H9 (cell line): ENCODE measurements around the gene ZNF236. TPM values are rescaled to one million over a fixed set of nuclear protein-coding genes. Genes with fewer than 3 reads are reported as not detected.

Source experiments
- DNase-seq: peaks from one replicate; pipeline ENCODE4 v3.0.0-alpha.2; 2017
- H2AFZ ChIP-seq: one replicate; pipeline ENCODE4 v1.6.1; 2013; ENCODE audit warnings: mild to moderate bottlenecking, low read length, control low read depth, moderate library complexity
- H2AK5ac ChIP-seq: 2 replicates; pipeline ENCODE4 v1.6.1; 2013; ENCODE audit warnings: low read length, control low read depth, mixed read lengths; ENCODE audit not compliant: insufficient read length
- H2BK120ac ChIP-seq: one replicate; pipeline ENCODE4 v1.6.1; 2013; ENCODE audit warnings: low read depth, mild to moderate bottlenecking, low read length, control low read depth, inconsistent platforms; ENCODE audit not compliant: poor library complexity, severe bottlenecking
- H2BK12ac ChIP-seq: 2 replicates; pipeline ENCODE4 v1.6.1; 2013; ENCODE audit warnings: low read length, control low read depth, mixed read lengths, low read depth; ENCODE audit not compliant: insufficient read length
- H2BK15ac ChIP-seq: 2 replicates; pipeline ENCODE4 v1.6.1; 2013; ENCODE audit warnings: low read depth, low read length, control low read depth
- H2BK20ac ChIP-seq: one replicate; pipeline ENCODE4 v1.6.1; 2013; ENCODE audit warnings: low read depth, mild to moderate bottlenecking, low read length, control low read depth, inconsistent platforms; ENCODE audit not compliant: poor library complexity, severe bottlenecking
- H2BK5ac ChIP-seq: 2 replicates; pipeline ENCODE4 v1.6.1; 2013; ENCODE audit warnings: low read length, control low read depth, mixed read lengths; ENCODE audit not compliant: insufficient read length
- H3K14ac ChIP-seq: 2 replicates; pipeline ENCODE4 v1.6.1; 2013; ENCODE audit warnings: low read length, control low read depth; ENCODE audit not compliant: insufficient read depth
- H3K18ac ChIP-seq: 2 replicates; pipeline ENCODE4 v1.6.1; 2013; ENCODE audit warnings: low read depth, mild to moderate bottlenecking, mixed read lengths, low read length, control low read depth; ENCODE audit not compliant: insufficient read length
- H3K23ac ChIP-seq: 2 replicates; pipeline ENCODE4 v1.6.1; 2013; ENCODE audit warnings: low read length, control low read depth, mixed read lengths, low read depth; ENCODE audit not compliant: insufficient read length
- H3K23me2 ChIP-seq: 2 replicates; pipeline ENCODE4 v1.6.1; 2013; ENCODE audit warnings: low read depth, mild to moderate bottlenecking, mixed read lengths, low read length, control low read depth; ENCODE audit not compliant: insufficient read length, poor library complexity, severe bottlenecking
- H3K27ac ChIP-seq: 2 replicates; pipeline ENCODE4 v1.5.1; 2013; ENCODE audit warnings: low read length, control low read depth, mixed read lengths, low read depth; ENCODE audit not compliant: insufficient read length
- H3K27me3 ChIP-seq: 2 replicates; pipeline ENCODE4 v1.6.1; 2013; ENCODE audit warnings: low read length, control low read depth, inconsistent platforms; ENCODE audit not compliant: insufficient read depth
- H3K4ac ChIP-seq: 2 replicates; pipeline ENCODE4 v1.6.1; 2013; ENCODE audit warnings: low read depth, mild to moderate bottlenecking, control low read depth, inconsistent platforms, low read length, moderate library complexity
- H3K4me1 ChIP-seq: 2 replicates; pipeline ENCODE4 v1.6.1; 2013; ENCODE audit warnings: low read length, control low read depth, inconsistent platforms; ENCODE audit not compliant: insufficient read depth
- H3K4me2 ChIP-seq: 2 replicates; pipeline ENCODE4 v1.6.1; 2013; ENCODE audit warnings: low read length, control low read depth, mixed read lengths; ENCODE audit not compliant: insufficient read length, insufficient read depth
- H3K56ac ChIP-seq: 2 replicates; pipeline ENCODE4 v1.6.1; 2013; ENCODE audit warnings: low read depth, mild to moderate bottlenecking, mixed read lengths, low read length, control low read depth; ENCODE audit not compliant: insufficient read length
- H3K79me1 ChIP-seq: 2 replicates; pipeline ENCODE4 v1.6.1; 2013; ENCODE audit warnings: low read depth, mild to moderate bottlenecking, moderate library complexity, low read length, control low read depth, inconsistent platforms; ENCODE audit not compliant: insufficient read depth, poor library complexity, severe bottlenecking
- H3K79me2 ChIP-seq: 2 replicates; pipeline ENCODE4 v1.6.1; 2013; ENCODE audit warnings: low read length, control low read depth, inconsistent platforms; ENCODE audit not compliant: insufficient read depth
- H3K9ac ChIP-seq: 2 replicates; pipeline ENCODE4 v1.6.1; 2013; ENCODE audit warnings: low read length, control low read depth, mixed read lengths; ENCODE audit not compliant: insufficient read length; ENCODE audit errors: extremely low read depth
- H3K9me3 ChIP-seq: one replicate; pipeline ENCODE4 v1.6.1; 2013; ENCODE audit warnings: low read depth, low read length, inconsistent platforms; ENCODE audit not compliant: control insufficient read depth
- H3T11ph ChIP-seq: one replicate; pipeline ENCODE4 v1.6.1; 2013; ENCODE audit warnings: mild to moderate bottlenecking, low read length, control low read depth, inconsistent platforms
- H4K20me1 ChIP-seq: one replicate; pipeline ENCODE4 v1.6.1; 2013; ENCODE audit not compliant: control insufficient read depth, insufficient read length, insufficient read depth
- H4K5ac ChIP-seq: 2 replicates; pipeline ENCODE4 v1.6.1; 2013; ENCODE audit warnings: low read depth, mild to moderate bottlenecking, mixed read lengths, low read length, control low read depth; ENCODE audit not compliant: insufficient read length
- H4K8ac ChIP-seq: replicated peaks from 2 replicates; pipeline ENCODE4 v1.6.1; 2013; ENCODE audit warnings: low read length, control low read depth, mixed read lengths, low read depth; ENCODE audit not compliant: insufficient read length
- H4K91ac ChIP-seq: 2 replicates; pipeline ENCODE4 v1.6.1; 2013; ENCODE audit warnings: low read depth, mild to moderate bottlenecking, moderate library complexity, mixed read lengths, low read length, control low read depth; ENCODE audit not compliant: insufficient read length
- H3K27ac Mint-ChIP-seq, 3 experiments: 2 replicates in 2 of 3; 3 replicates in 1 of 3; pipeline ENCODE4 v1.8.0; 2020 to 2021; ENCODE audit warnings: mixed read lengths in 3 of 3, mild to moderate bottlenecking in 1 of 3, moderate library complexity in 1 of 3
- H3K27me3 Mint-ChIP-seq: 2 replicates; pipeline ENCODE4 v1.8.0; 2021; ENCODE audit warnings: low read depth, mild to moderate bottlenecking, moderate library complexity, mixed read lengths
- H3K36me3 Mint-ChIP-seq, 3 experiments: 2 replicates in 2 of 3; 3 replicates in 1 of 3; pipeline ENCODE4 v1.8.0; 2020 to 2021; ENCODE audit warnings: low read depth in 3 of 3, mixed read lengths in 3 of 3; ENCODE audit not compliant: insufficient read depth in 1 of 3
- H3K4me1 Mint-ChIP-seq, 2 experiments: 2 replicates each; pipeline ENCODE4 v1.8.0; 2020; ENCODE audit warnings: mixed read lengths in 2 of 2
- H3K4me3 Mint-ChIP-seq, 2 experiments: 2 replicates in 1 of 2; 3 replicates in 1 of 2; pipeline ENCODE4 v1.8.0; 2020 to 2021; ENCODE audit warnings: mild to moderate bottlenecking in 2 of 2, mixed read lengths in 2 of 2, moderate library complexity in 1 of 2
- H3K9me3 Mint-ChIP-seq, 2 experiments: 2 replicates in 1 of 2; 3 replicates in 1 of 2; pipeline ENCODE4 v1.8.0; 2020; ENCODE audit warnings: mild to moderate bottlenecking in 2 of 2, mixed read lengths in 2 of 2, moderate library complexity in 1 of 2
- CTCF ChIP-seq: fragments of 200-600 bp; sonication (generic); conservative IDR thresholded peaks from 3 replicates; pipeline ENCODE4 v1.8.0; 2021; ENCODE audit warnings: antibody characterized with exemption, mild to moderate bottlenecking
- WGBS: extraction: QIAGEN DNeasy Blood & Tissue Kit; methylation state at CpG from one replicate; pipeline ENCODE4 v1.1.7; 2013; ENCODE audit warnings: missing lambda C conversion rate, low lambda C conversion rate, mixed read lengths; ENCODE audit not compliant: insufficient read length; ENCODE audit errors: extremely low coverage; 5-methylcytosine and 5-hydroxymethylcytosine counted together
- total RNA-seq: library from RNA; stranded (reverse); gene quantifications from 2 replicates; pipeline ENCODE4 v1.2.1, GENCODE V29; 2021

ZNF236 gene
- total RNA-seq, 1 experiment from 2014 or later: 16.0 TPM

GRCh38 chr18:76923485-76924085, 101.2 kb downstream of the ZNF236 start:
- no peak overlapping the region for H2AK5ac ChIP-seq
- no CpG with 5 or more reads among the region's 3 CpGs for WGBS
- H3K79me1 ChIP-seq: no peaks in the 10 kb centered on the region
- no peak overlapping the region for H3K56ac ChIP-seq
- H3T11ph ChIP-seq: no peak overlapping the region
- Mint-ChIP-seq H3K4me1 (no peaks in the 10 kb centered on the region), H3K27ac (no peak overlapping the region; a peak in 1 of 7 replicates), H3K9me3 (no peaks in the 10 kb centered on the region), H3K27me3 (no peaks in the 10 kb centered on the region), H3K36me3 (peaks cover 11 to 64% (median 36%) of the 10 kb centered on the region in 3 experiments), H3K4me3 (no peak overlapping the region)
- no peaks in the 10 kb centered on the region for H3K9me3 ChIP-seq
- H3K14ac ChIP-seq: no peak overlapping the region
- H3K23me2 ChIP-seq: no peaks in the 10 kb centered on the region
- H2BK12ac ChIP-seq: no peak overlapping the region
- peak; percentile 65 for DNase-seq
- H4K91ac ChIP-seq: no peak overlapping the region
- peak; percentile 90 for TF ChIP-seq CTCF
- no peaks in the 10 kb centered on the region for H4K20me1 ChIP-seq
- no peak overlapping the region for H3K27ac ChIP-seq
- no peak overlapping the region for H3K23ac ChIP-seq
- no peaks in the 10 kb centered on the region for H3K27me3 ChIP-seq
- H2AFZ ChIP-seq: no peak overlapping the region
- no peak overlapping the region for H2BK20ac ChIP-seq
- no peaks in the 10 kb centered on the region for H3K79me2 ChIP-seq
- no peak overlapping the region for H3K4ac ChIP-seq
- no peak overlapping the region for H4K8ac ChIP-seq
- no peak overlapping the region for H2BK120ac ChIP-seq
- H4K5ac ChIP-seq: no peak overlapping the region
- no peak overlapping the region for H2BK5ac ChIP-seq
- no peak overlapping the region for H3K9ac ChIP-seq
- H3K4me1 ChIP-seq: no peaks in the 10 kb centered on the region
- no peak overlapping the region for H2BK15ac ChIP-seq
- no peak overlapping the region for H3K4me2 ChIP-seq
- H3K18ac ChIP-seq: no peak overlapping the region
